CD14-positive monocyte (primary cell): Measurements from ENCODE around the gene WDR33. TPM values are rescaled to one million over a fixed set of nuclear protein-coding genes. Genes with fewer than 3 reads are reported as not detected.

ENCODE experiments used
- DNase-seq, 3 donors: peaks; one replicate each; pipeline ENCODE4 v3.0.0-alpha.2; 2011 to 2022
- H2AFZ ChIP-seq: 2 replicates; pipeline ENCODE4 v1.6.0; 2012; ENCODE audit warnings: mild to moderate bottlenecking, low read depth, low read length, inconsistent platforms; ENCODE audit not compliant: insufficient read depth, poor library complexity, severe bottlenecking
- H3K27ac ChIP-seq, 2 donors: 1 replicate in 1 of 2; 2 replicates in 1 of 2; pipeline ENCODE4 v1.5.1; 2012 to 2013; ENCODE audit warnings: low read length in 2 of 2, control low read depth in 1 of 2, inconsistent platforms in 1 of 2, low read depth in 1 of 2, mild to moderate bottlenecking in 1 of 2
- H3K27me3 ChIP-seq, 2 donors: one replicate each; pipeline versions ENCODE4 v1.6.0 to v1.6.1; 2011 to 2013; ENCODE audit warnings: low read length in 2 of 2; ENCODE audit not compliant: control insufficient read depth in 2 of 2, insufficient read depth in 2 of 2
- H3K36me3 ChIP-seq, 2 donors: replicated peaks in 1 of 2; 1 replicate in 1 of 2; 2 replicates in 1 of 2; pipeline versions ENCODE4 v1.5.1 to v1.6.1; 2012 to 2013; ENCODE audit warnings: low read length in 2 of 2, control low read depth in 1 of 2, inconsistent platforms in 1 of 2, mild to moderate bottlenecking in 1 of 2; ENCODE audit not compliant: insufficient read depth in 2 of 2, control insufficient read depth in 1 of 2
- H3K4me1 ChIP-seq, 2 donors: 1 replicate in 1 of 2; 2 replicates in 1 of 2; pipeline versions ENCODE4 v1.5.1 to v1.6.1; 2012 to 2013; ENCODE audit warnings: low read length in 2 of 2, control low read depth in 1 of 2, inconsistent platforms in 1 of 2, mild to moderate bottlenecking in 1 of 2, moderate library complexity in 1 of 2; ENCODE audit not compliant: insufficient read depth in 2 of 2, control insufficient read depth in 1 of 2
- H3K4me2 ChIP-seq: replicated peaks from 2 replicates; pipeline ENCODE3; 2012; ENCODE audit warnings: low read length, moderate library complexity, mild to moderate bottlenecking; ENCODE audit not compliant: poor library complexity, severe bottlenecking; ENCODE audit errors: extremely low read depth
- H3K4me3 ChIP-seq, 3 experiments: fragments of 200-600 bp in 1 of 3; sonication (generic) in 1 of 3; replicated peaks in 1 of 3; 1 replicate in 2 of 3; 2 replicates in 1 of 3; pipeline ENCODE4 v1.5.1; 2011 to 2013; ENCODE audit warnings: low read length in 3 of 3, mild to moderate bottlenecking in 3 of 3, control low read depth in 2 of 3, low read depth in 2 of 3, inconsistent platforms in 1 of 3, moderate library complexity in 1 of 3
- H3K79me2 ChIP-seq: 2 replicates; pipeline ENCODE4 v1.6.0; 2012; ENCODE audit warnings: mild to moderate bottlenecking, control low read depth, inconsistent platforms, low read length, moderate library complexity; ENCODE audit not compliant: insufficient read depth
- H3K9ac ChIP-seq: 2 replicates; pipeline ENCODE4 v1.6.0; 2017; ENCODE audit warnings: low read length, mild to moderate bottlenecking; ENCODE audit not compliant: insufficient read depth, poor library complexity, severe bottlenecking
- H3K9me3 ChIP-seq, 2 donors: replicated peaks in 1 of 2; 1 replicate in 1 of 2; 2 replicates in 1 of 2; pipeline versions ENCODE4 v1.5.1 to v1.6.1; 2012 to 2013; ENCODE audit warnings: low read length in 2 of 2, control low read depth in 1 of 2; ENCODE audit not compliant: control insufficient read depth in 1 of 2, insufficient read depth in 1 of 2
- H4K20me1 ChIP-seq: 2 replicates; pipeline ENCODE4 v1.6.0; 2012; ENCODE audit warnings: mild to moderate bottlenecking, low read length, control low read depth, moderate library complexity; ENCODE audit not compliant: insufficient read depth
- H3K27ac Mint-ChIP-seq, 7 donors: one replicate each; pipeline ENCODE4 v1.8.0; 2020; ENCODE audit warnings: mild to moderate bottlenecking in 7 of 7, mixed read lengths in 7 of 7, moderate library complexity in 6 of 7, inconsistent platforms in 2 of 7
- H3K27me3 Mint-ChIP-seq, 3 donors: one replicate each; pipeline ENCODE4 v1.8.0; 2021 to 2022; ENCODE audit warnings: low read depth in 3 of 3, mild to moderate bottlenecking in 3 of 3, mixed read lengths in 3 of 3, moderate library complexity in 3 of 3, inconsistent platforms in 1 of 3
- H3K36me3 Mint-ChIP-seq, 2 donors: one replicate each; pipeline ENCODE4 v1.8.0; 2020; ENCODE audit warnings: mixed read lengths in 2 of 2, inconsistent platforms in 1 of 2, mild to moderate bottlenecking in 1 of 2
- H3K4me1 Mint-ChIP-seq: one replicate; pipeline ENCODE4 v1.8.0; 2020; ENCODE audit warnings: mild to moderate bottlenecking, mixed read lengths
- H3K4me3 Mint-ChIP-seq, 2 donors: one replicate each; pipeline ENCODE4 v1.8.0; 2020; ENCODE audit warnings: mild to moderate bottlenecking in 2 of 2, mixed read lengths in 2 of 2, moderate library complexity in 1 of 2
- H3K9me3 Mint-ChIP-seq, 7 donors: one replicate each; pipeline ENCODE4 v1.8.0; 2020 to 2022; ENCODE audit warnings: mixed read lengths in 7 of 7, mild to moderate bottlenecking in 6 of 7, moderate library complexity in 6 of 7, inconsistent platforms in 2 of 7
- WGBS: methylation state at CpG from one replicate; pipeline ENCODE4 v1.1.5; 2013; ENCODE audit warnings: missing lambda C conversion rate; ENCODE audit not compliant: insufficient coverage; 5-methylcytosine and 5-hydroxymethylcytosine counted together
- intact Hi-C, 2 donors: fragments of 100-400 bp; cut with micrococcal nuclease; formaldehyde crosslinking; loops; one replicate each; pipeline versions ENCODE4 v1.15.0 to v1.15.1; 2023
- polyA plus RNA-seq, 3 donors: library from polyadenylated mRNA; depleted of rRNA in 1 of 3; unstranded in 2 of 3; stranded (reverse) in 1 of 3; fragments of 300-500 nt in 2 of 3; fragments of >200 nt in 1 of 3; fragmentation: Illumina TruSeq in 2 of 3; gene quantifications; 1 replicate in 2 of 3; 2 replicates in 1 of 3; pipeline ENCODE4 v1.2.3, GENCODE V29; 2012 to 2021
- TF ChIP-seq, protein P1 (sequence below): fragments of 200-600 bp; IDR thresholded peaks from one replicate; pipeline ENCODE4 v1.8.0; 2022; ENCODE audit warnings: antibody characterized with exemption, mild to moderate bottlenecking

Gene WDR33
- polyA plus RNA-seq, 3 donors = 12.5 to 19.6 (median 12.6) TPM

DNA sequence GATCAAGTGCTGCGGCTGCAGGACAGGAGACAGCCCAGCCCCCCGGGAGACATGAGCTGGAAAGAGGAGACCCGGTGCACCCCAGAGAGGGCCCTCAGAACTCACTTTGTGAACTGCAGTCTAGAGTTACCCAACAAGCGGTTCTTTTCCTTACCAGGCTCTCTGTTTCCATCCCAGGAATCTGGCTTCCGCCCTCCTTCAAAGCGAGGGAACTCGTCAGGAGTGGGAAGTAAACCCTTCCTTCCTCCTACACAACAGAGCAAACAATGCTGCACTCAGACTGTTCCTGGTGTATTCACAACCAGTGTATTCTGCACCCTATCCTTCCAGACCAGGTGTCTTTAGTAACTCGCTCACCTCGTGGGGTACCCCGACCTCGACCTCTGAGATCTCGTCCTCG is 101.6 kb downstream of the WDR33 start:
- peaks cover 44 to 64% of the 10 kb centered on the region in 2 donors for H3K36me3 Mint-ChIP-seq
- Histone ChIP-seq H3K27me3 (no peaks in the 10 kb centered on the region), H3K27ac (no peak overlapping the region), H3K9ac (no peak overlapping the region), H3K4me1 (peaks cover 14 to 26% of the 10 kb centered on the region in 2 donors), H2AFZ (no peak overlapping the region), H3K79me2 (peaks cover 15% of the 10 kb centered on the region), H3K4me3 (no peak overlapping the region), H3K9me3 (no peaks in the 10 kb centered on the region), H3K4me2 (no peak overlapping the region), H3K36me3 (peaks cover 27 to 67% of the 10 kb centered on the region in 2 donors), H4K20me1 (peaks cover 18% of the 10 kb centered on the region)
- no peak overlapping the region for H3K4me3 Mint-ChIP-seq
- peak overlapping the region in 4 of 7 donors; percentile 6 to 61 (median 37) for H3K27ac Mint-ChIP-seq
- no peaks in the 10 kb centered on the region for H3K27me3 Mint-ChIP-seq
- no peak for DNase-seq
- H3K4me1 Mint-ChIP-seq = peaks cover 19% of the 10 kb centered on the region
- intact Hi-C loops = loop anchor here (10.0 kb wide), 1 partner anchor 185 kb away; the partner anchor contains the start of gene IWS1 (in 2 of the 2)
- no peaks in the 10 kb centered on the region for H3K9me3 Mint-ChIP-seq
- WGBS = 93% methylated on average over 13 of the region's 13 CpGs
- TF ChIP-seq, protein P1, sequence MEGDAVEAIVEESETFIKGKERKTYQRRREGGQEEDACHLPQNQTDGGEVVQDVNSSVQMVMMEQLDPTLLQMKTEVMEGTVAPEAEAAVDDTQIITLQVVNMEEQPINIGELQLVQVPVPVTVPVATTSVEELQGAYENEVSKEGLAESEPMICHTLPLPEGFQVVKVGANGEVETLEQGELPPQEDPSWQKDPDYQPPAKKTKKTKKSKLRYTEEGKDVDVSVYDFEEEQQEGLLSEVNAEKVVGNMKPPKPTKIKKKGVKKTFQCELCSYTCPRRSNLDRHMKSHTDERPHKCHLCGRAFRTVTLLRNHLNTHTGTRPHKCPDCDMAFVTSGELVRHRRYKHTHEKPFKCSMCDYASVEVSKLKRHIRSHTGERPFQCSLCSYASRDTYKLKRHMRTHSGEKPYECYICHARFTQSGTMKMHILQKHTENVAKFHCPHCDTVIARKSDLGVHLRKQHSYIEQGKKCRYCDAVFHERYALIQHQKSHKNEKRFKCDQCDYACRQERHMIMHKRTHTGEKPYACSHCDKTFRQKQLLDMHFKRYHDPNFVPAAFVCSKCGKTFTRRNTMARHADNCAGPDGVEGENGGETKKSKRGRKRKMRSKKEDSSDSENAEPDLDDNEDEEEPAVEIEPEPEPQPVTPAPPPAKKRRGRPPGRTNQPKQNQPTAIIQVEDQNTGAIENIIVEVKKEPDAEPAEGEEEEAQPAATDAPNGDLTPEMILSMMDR = no peak

DNA sequence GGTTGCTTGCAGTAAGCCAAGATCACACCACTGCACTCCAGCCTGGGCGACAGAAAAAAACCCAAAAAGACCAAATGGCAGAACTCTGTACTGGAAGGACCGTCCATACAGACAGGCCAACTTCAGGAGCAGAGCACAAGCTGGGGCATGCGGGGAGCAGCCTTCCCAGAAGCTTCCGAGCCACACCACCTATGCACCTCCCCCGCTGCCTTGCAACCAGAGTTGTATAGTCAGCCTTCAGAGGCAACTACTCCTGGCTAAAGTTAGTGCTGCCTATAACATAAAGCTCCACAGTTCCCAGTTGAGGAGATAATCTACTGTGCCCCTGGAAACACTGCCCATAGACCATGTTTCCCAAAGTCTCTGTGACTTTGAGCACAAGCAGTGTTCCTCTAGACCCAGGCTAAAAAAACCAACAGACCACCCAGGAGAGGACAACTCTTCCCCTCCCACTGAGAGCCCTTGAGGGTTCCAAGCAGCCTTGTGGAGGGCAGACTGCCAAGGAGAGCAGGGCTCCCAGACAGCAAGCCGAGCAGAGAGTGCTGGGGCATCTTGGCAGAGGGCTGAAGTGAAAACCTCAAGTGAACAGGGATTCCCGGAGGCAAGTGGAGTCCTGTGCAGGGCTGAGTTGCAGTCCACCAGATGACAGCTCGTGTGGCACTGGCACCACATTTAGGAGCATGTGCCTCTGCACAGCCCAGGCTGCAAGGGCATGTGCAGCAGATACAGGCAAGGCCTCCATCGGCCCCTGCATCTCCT is 102.9 kb downstream of the WDR33 start:
- no peak overlapping the region for H3K27ac ChIP-seq
- no peak overlapping the region for H3K4me3 ChIP-seq
- peaks cover 27 to 57% of the 10 kb centered on the region in 2 donors for H3K36me3 ChIP-seq
- TF ChIP-seq, protein P1 = no peak
- Mint-ChIP-seq H3K27ac (peak overlapping the region in 4 of 7 donors; percentile 37 to 70 (median 48)), H3K4me3 (no peak overlapping the region), H3K9me3 (no peaks in the 10 kb centered on the region), H3K27me3 (no peaks in the 10 kb centered on the region), H3K4me1 (peaks cover 27% of the 10 kb centered on the region), H3K36me3 (peaks cover 45 to 62% of the 10 kb centered on the region in 2 donors)
- no peak overlapping the region for H3K9ac ChIP-seq
- H3K9me3 ChIP-seq = no peaks in the 10 kb centered on the region
- intact Hi-C loops = loop anchor here (10.0 kb wide), 1 partner anchor 183 kb away; the partner anchor contains the start of gene IWS1 (in 2 of the 2)
- no peak overlapping the region for H3K4me2 ChIP-seq
- H3K79me2 ChIP-seq = peaks cover 28% of the 10 kb centered on the region
- no peak for DNase-seq
- H2AFZ ChIP-seq = no peak overlapping the region
- peaks cover 25 to 33% of the 10 kb centered on the region in 2 donors for H3K4me1 ChIP-seq
- WGBS = over 99% methylated on average over 9 of the region's 9 CpGs
- no peaks in the 10 kb centered on the region for H3K27me3 ChIP-seq
- H4K20me1 ChIP-seq = peaks cover 23% of the 10 kb centered on the region
